GM18520 (cell line): ENCODE results near the gene RDH13.
"Not testable (repeated sequence)": the region's sequence is repeated elsewhere in the genome, so short reads cannot be mapped to it uniquely, and the experiment has no call there.

Source experiments
- ATAC-seq: cut with Tn5 transposase; IDR thresholded peaks from one replicate; pipeline ENCODE4 v1.9.1; 2021; ENCODE audit not compliant: unreplicated experiment

Gene RDH13

DNA sequence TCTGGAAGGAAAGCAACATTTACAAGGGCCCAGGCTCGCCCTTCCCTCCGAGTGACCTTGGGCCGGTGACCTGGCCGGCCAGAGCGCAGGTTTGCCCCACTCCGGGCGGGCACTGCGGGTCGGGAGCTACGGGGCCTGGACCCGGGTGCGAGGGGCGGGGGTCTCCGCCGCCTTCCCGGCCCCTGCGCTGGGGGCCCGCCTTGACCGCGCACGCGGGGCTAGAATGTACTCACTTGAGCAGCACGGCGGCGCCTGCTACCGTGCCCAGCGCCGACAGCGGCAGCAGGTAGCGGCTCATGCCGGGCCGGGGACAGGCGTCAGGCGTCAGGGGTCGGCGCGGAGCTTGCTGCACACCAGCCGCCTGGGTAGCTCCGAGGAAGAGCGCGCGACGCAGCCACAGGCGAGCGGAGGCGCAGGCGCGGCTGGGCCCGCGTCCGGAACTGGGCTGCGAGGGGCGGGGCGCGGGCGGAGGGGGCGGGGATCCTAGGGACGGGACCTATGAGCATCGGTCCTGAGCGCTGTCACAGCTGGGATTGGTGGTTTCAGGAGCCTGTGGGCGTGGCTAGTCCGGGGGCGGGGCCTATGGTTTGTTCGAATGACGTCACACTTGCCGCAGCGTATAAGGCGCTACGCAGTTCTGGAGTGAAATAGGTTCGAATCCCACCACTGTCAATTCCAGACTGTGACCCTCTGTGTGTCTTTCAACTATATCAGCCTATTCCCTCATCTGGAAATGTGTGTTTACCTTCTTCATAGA lies at the start of gene RDH13:
Gene RDH13, minus strand, starts transcription at position 414 of the 757 bp plus-strand sequence. Its CDS starts 116 bp downstream, at position 298.
- peak; percentile 79 for ATAC-seq

- no peak for ATAC-seq
These were observed 49.4 kb upstream of the RDH13 start for GRCh38 chr19:55112246-55112776.

- ATAC-seq: no peak
These were observed 48.4 kb upstream of the RDH13 start for GRCh38 chr19:55111238-55111831.

- no peak for ATAC-seq
These were observed 46.8 kb upstream of the RDH13 start for GRCh38 chr19:55109527-55110291.

DNA sequence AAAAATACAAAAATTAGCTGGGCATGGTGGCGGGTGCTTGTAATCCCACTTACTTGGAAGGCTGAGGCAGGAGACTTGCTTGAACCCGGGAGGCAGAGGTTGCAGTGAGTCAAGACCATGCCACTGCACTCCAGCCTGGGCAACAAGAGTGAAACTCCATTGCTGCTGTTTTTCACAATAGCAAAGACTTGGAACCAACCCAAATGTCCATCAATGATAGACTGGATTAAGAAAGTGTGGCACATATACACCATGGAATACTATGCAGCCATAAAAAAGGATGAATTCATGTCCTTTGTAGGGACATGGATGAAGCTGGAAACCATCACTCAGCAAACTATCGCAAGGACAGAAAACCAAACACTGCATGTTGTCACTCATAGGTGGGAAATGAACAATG lies 44.3 kb upstream of the RDH13 start:
- ATAC-seq: not testable (repeated sequence)

DNA sequence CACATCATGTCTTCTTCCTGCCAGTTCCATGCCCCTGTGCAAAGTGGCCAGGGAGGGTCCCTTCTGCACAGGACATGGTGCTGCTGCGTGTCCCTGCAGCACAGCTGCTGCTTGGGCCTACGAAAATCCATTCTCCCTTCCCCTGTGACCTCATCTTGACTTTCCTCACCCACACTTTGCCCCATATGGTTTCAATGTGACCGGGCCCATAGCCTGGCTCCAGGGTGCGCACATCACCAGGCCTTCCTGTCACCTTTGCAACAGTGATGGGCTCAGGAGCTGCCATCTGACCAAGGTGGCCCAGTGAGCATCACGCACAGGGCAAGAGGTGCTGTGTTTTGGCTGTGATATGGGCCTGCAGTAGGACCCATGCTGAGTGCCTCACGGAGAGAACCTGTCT lies 43.6 kb upstream of the RDH13 start:
- no peak for ATAC-seq

DNA sequence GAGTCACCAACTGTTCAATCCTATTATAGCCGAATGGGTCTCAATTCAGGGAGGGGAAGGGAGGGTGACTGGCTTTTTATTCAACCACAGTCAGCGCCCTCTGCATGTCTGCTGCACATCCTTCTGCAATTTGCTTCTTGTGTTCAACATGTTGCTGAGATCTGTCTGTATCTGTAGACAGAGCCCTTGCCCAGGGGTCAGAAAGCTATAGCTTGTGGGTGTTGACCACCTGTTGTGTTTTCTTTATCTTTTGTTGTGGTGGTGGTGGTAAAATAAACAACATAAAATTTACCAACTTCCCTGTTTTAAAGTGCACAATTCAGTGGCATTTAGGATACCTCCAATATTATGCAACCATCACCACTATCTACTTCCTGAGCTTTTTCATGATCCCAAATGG lies 42.3 kb upstream of the RDH13 start:
- ATAC-seq: no peak

GRCh38 chr19:55103190-55103589 lies 40.2 kb upstream of the RDH13 start:
- no peak for ATAC-seq

- ATAC-seq: no peak
These were observed 38.3 kb upstream of the RDH13 start for GRCh38 chr19:55101261-55101660.

GRCh38 chr19:55099557-55100506 lies 36.9 kb upstream of the RDH13 start:
- ATAC-seq: no peak

- ATAC-seq: no peak
These were observed 36.0 kb upstream of the RDH13 start for GRCh38 chr19:55098716-55099556.

- no peak for ATAC-seq
These were observed 35.1 kb upstream of the RDH13 start for GRCh38 chr19:55097864-55098715.

GRCh38 chr19:55096061-55096701 lies 33.2 kb upstream of the RDH13 start:
- ATAC-seq: no peak

DNA sequence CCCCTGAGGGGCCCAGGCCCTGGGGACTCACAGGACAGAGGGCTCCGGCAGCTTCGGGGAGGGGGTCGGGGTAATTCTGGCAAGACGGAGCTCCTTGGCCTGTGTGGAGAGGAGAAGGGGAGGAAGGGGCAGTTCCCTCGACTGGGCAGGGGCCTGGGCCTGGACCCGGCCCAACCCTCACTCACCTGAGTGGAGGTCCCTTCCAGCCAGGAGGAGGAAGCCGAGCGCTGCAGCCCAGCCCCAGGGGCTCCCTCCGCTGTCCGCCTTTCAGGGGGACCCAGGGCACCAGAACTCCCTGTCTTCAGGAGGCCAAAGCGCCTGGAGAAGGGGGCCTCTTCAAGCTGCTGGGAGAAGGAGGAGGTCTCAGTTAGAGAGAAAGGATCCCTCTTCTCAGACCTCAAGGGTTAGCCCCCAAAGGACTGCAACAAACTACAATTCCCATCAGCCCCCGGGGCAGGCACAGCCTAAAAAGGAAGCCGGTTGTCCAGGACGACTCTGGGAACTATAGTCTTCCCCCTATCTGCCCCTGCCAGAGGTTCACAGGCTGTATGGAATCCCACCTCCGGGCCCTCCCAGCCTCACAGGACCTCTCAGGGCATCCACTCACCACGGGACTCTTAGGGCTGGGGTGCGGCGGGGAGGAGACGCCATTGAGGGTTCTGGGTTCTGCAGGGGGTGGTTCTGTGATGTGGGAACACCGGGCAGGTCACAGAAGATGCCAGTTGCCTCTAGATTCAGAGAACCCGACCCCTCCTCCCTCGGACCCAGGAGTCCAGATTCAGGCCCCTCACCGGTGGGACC lies 32.5 kb upstream of the RDH13 start:
- no peak for ATAC-seq

- ATAC-seq: no peak
These were observed 31.7 kb upstream of the RDH13 start for GRCh38 chr19:55094456-55095259.

DNA sequence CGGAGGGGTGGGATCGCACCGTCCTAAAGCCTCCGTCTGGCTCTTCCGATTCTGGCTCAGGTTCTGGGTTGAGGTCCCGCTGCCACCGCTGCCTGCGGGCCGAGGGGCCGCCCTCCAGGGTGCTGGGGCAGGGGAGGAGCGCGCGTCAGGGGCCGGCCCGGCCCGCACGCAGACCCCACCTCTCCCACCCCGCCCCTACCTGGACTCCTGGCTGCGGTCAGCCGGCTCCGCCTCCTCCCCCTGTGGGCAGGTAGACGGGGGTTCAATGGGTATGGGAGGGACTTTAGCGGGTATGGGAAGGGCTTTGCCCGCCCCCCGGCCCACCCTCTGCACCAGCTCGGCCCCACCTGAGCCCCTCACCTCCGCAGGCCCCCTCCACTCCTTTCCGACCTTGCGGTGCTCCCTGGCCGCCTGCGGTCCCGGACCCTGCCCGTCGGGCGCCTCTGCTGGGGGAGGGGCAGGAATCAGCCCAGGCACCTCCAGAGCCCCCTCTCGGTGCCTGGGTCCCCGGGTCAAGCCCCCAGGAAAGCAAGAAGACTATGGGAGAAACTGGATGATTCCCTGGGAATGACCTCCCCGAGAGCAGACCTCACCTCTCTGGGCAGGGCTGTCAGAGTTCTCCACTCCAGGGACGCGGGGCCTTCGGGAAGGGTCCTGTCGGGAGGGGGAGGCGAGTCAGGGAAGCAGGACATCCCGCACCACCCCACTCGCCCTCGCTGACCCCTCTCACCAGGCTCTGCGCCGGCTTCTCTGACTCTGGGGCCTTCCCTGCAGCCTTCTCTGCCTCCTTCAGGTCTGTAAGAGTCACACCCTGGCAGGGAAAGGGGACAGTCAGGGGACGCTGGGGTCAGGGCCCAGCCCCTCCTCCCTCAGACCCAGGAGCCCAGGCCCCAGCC lies 29.7 kb upstream of the RDH13 start:
- no peak for ATAC-seq
